ENCODE data around the gene SLC29A4. TPM values are rescaled to one million over a fixed set of nuclear protein-coding genes. Genes with fewer than 3 reads are reported as not detected.

SLC29A4 gene
- total and polyA plus RNA-seq, 11 donors: 1.6 to 7.3 (median 3.2) TPM

- H3K9me3 ChIP-seq: no peaks in the 10 kb centered on the region
- TF ChIP-seq POLR2A (IDR thresholded peaks at IDR 0.05): no peak
- TF ChIP-seq, protein P1, sequence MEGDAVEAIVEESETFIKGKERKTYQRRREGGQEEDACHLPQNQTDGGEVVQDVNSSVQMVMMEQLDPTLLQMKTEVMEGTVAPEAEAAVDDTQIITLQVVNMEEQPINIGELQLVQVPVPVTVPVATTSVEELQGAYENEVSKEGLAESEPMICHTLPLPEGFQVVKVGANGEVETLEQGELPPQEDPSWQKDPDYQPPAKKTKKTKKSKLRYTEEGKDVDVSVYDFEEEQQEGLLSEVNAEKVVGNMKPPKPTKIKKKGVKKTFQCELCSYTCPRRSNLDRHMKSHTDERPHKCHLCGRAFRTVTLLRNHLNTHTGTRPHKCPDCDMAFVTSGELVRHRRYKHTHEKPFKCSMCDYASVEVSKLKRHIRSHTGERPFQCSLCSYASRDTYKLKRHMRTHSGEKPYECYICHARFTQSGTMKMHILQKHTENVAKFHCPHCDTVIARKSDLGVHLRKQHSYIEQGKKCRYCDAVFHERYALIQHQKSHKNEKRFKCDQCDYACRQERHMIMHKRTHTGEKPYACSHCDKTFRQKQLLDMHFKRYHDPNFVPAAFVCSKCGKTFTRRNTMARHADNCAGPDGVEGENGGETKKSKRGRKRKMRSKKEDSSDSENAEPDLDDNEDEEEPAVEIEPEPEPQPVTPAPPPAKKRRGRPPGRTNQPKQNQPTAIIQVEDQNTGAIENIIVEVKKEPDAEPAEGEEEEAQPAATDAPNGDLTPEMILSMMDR (IDR thresholded peaks at IDR 0.05): no peak
- peaks cover 0 to 91% (median 75%) of the 10 kb centered on the region in 9 donors for H3K36me3 ChIP-seq
- H3K4me1 ChIP-seq: peaks cover 0 to 6% (median 0%) of the 10 kb centered on the region in 12 donors
- ATAC-seq: no peak
- DNase-seq: no peak
- no peak overlapping the region for H3K4me3 ChIP-seq
- no peaks in the 10 kb centered on the region for H3K27me3 ChIP-seq
- no peak overlapping the region for H3K27ac ChIP-seq
- intact Hi-C loops (cut with DNase I): no loop called here
- WGBS, 4 donors: 88 to 94% (median 92%) methylated on average over 7 to 10 of the region's 10 CpGs
Observed at GRCh38 chr7:5324961-5325360, 42.2 kb downstream of the SLC29A4 start.

DNA sequence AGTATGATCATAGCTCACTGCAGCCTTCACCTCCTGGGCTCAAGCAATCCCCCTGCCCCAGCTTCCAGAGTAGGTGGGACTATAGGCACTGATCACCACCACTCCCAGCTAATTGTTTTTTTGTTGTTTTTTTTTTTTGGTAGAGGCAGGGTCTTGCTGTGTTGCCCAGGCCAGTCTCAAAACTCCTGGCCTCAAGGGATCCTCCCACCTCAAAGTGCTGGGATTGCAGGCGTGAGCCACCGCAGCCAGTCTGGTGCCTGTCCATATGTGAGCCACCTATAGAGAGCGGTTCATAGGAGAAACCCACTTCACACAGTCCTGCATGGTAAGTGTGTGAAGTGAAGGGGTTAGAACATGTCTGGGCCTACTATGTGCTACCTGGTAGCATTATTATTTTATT is 47.5 kb downstream of the SLC29A4 start:
- intact Hi-C loops (cut with DNase I): no loop called here
- no peak overlapping the region for H3K4me3 ChIP-seq
- no peaks in the 10 kb centered on the region for H3K9me3 ChIP-seq
- H3K4me1 ChIP-seq: peaks cover 0 to 8% (median 0%) of the 10 kb centered on the region in 12 donors
- ATAC-seq (no peak), DNase-seq (no peak)
- no peaks in the 10 kb centered on the region for H3K27me3 ChIP-seq
- WGBS, 4 donors: 97 to 100% (median 99%) methylated on average over 3 of the region's 3 CpGs
- no peak overlapping the region for H3K27ac ChIP-seq
- H3K36me3 ChIP-seq: peaks cover 0 to 92% (median 74%) of the 10 kb centered on the region in 9 donors
- TF ChIP-seq, protein P1 (IDR thresholded peaks at IDR 0.05): no peak
- no peak for TF ChIP-seq POLR2A (IDR thresholded peaks at IDR 0.05)

GRCh38 chr7:5332579-5332978 is 49.8 kb downstream of the SLC29A4 start:
- DNase-seq (no peak), ATAC-seq (peak in 1 of 4 donors; percentile 11)
- Histone ChIP-seq H3K36me3 (peaks cover 0 to 94% (median 79%) of the 10 kb centered on the region in 9 donors), H3K9me3 (peaks cover 0 to 21% (median 8%) of the 10 kb centered on the region in 12 donors), H3K27me3 (no peaks in the 10 kb centered on the region), H3K4me1 (peaks cover 0 to 8% (median 0%) of the 10 kb centered on the region in 12 donors), H3K27ac (no peak overlapping the region), H3K4me3 (no peak overlapping the region)
- intact Hi-C loops (cut with DNase I): no loop called here
- TF ChIP-seq, protein P1 (IDR thresholded peaks at IDR 0.05): no peak
- TF ChIP-seq POLR2A (IDR thresholded peaks at IDR 0.05): no peak
- 89 to 95% (median 91%) methylated on average over 21 to 43 of the region's 43 CpGs for WGBS, 4 donors

GRCh38 chr7:5333121-5334045 is 50.6 kb downstream of the SLC29A4 start:
- no peak for TF ChIP-seq POLR2A (IDR thresholded peaks at IDR 0.05)
- TF ChIP-seq, protein P1 (IDR thresholded peaks at IDR 0.05): no peak
- intact Hi-C loops (cut with DNase I): no loop called here
- no peak overlapping the region for H3K4me3 ChIP-seq
- H3K9me3 ChIP-seq: peaks cover 0 to 29% (median 10%) of the 10 kb centered on the region in 12 donors
- DNase-seq (no peak), ATAC-seq (no peak)
- WGBS, 4 donors: 91 to 93% (median 92%) methylated on average over 32 of the region's 32 CpGs
- no peak overlapping the region for H3K27ac ChIP-seq
- no peaks in the 10 kb centered on the region for H3K27me3 ChIP-seq
- H3K36me3 ChIP-seq: peaks cover 0 to 94% (median 84%) of the 10 kb centered on the region in 9 donors
- peaks cover 0 to 8% (median 0%) of the 10 kb centered on the region in 12 donors for H3K4me1 ChIP-seq

Data from heart left ventricle (tissue), 16 donors.